Measurements from ENCODE around the gene CASZ1.

The CASZ1 gene

GRCh38 chr1:10685196-10685807 lies 111.1 kb downstream of the CASZ1 start:
- no peak for DNase-seq (ENCODE audit: low read depth)

- no peak for DNase-seq (ENCODE audit: low read depth)
Measured at GRCh38 chr1:10684221-10684620, 112.2 kb downstream of the CASZ1 start.

GRCh38 chr1:10682449-10683309 lies 113.8 kb downstream of the CASZ1 start:
- no peak for DNase-seq (ENCODE audit: low read depth)

- no peak for DNase-seq (ENCODE audit: low read depth)
Measured at GRCh38 chr1:10682108-10682445, 114.4 kb downstream of the CASZ1 start.

GRCh38 chr1:10681296-10682107 lies 114.9 kb downstream of the CASZ1 start:
- no peak for DNase-seq (ENCODE audit: low read depth)

GRCh38 chr1:10680487-10680886 lies 116.0 kb downstream of the CASZ1 start:
- DNase-seq (ENCODE audit: low read depth), result no peak

- DNase-seq (ENCODE audit: low read depth), result no peak
Measured at GRCh38 chr1:10679496-10680220, 116.8 kb downstream of the CASZ1 start.

- DNase-seq (ENCODE audit: low read depth), result no peak
Measured at GRCh38 chr1:10678852-10679251, 117.6 kb downstream of the CASZ1 start.

- no peak for DNase-seq (ENCODE audit: low read depth)
Measured at GRCh38 chr1:10678402-10678801, 118.0 kb downstream of the CASZ1 start.

GRCh38 chr1:10677491-10678391 lies 118.7 kb downstream of the CASZ1 start:
- no peak for DNase-seq (ENCODE audit: low read depth)

- no peak for DNase-seq (ENCODE audit: low read depth)
Measured at GRCh38 chr1:10676963-10677362, 119.5 kb downstream of the CASZ1 start.

- DNase-seq (ENCODE audit: low read depth), result no peak
Measured at GRCh38 chr1:10675813-10676212, 120.6 kb downstream of the CASZ1 start.

- DNase-seq (ENCODE audit: low read depth), result no peak
Measured at GRCh38 chr1:10674700-10675609, 121.5 kb downstream of the CASZ1 start.

- DNase-seq (ENCODE audit: low read depth), result no peak
Measured at GRCh38 chr1:10674222-10674621, 122.2 kb downstream of the CASZ1 start.

GRCh38 chr1:10673109-10673711 lies 123.2 kb downstream of the CASZ1 start:
- no peak for DNase-seq (ENCODE audit: low read depth)

GRCh38 chr1:10672343-10673050 lies 123.9 kb downstream of the CASZ1 start:
- no peak for DNase-seq (ENCODE audit: low read depth)

- no peak for DNase-seq (ENCODE audit: low read depth)
Measured at GRCh38 chr1:10671622-10672342, 124.7 kb downstream of the CASZ1 start.

GRCh38 chr1:10671090-10671489 lies 125.4 kb downstream of the CASZ1 start:
- DNase-seq (ENCODE audit: low read depth), result no peak

All from T follicular helper cell (primary cell).